Inferior parietal cortex (tissue), 1 donor: ENCODE results near the gene CYP26C1.

Experiments
- DNase-seq: peaks from one replicate; pipeline ENCODE4 v3.0.0-alpha.2; 2016; ENCODE audit errors: extremely low spot score

Gene CYP26C1

DNA sequence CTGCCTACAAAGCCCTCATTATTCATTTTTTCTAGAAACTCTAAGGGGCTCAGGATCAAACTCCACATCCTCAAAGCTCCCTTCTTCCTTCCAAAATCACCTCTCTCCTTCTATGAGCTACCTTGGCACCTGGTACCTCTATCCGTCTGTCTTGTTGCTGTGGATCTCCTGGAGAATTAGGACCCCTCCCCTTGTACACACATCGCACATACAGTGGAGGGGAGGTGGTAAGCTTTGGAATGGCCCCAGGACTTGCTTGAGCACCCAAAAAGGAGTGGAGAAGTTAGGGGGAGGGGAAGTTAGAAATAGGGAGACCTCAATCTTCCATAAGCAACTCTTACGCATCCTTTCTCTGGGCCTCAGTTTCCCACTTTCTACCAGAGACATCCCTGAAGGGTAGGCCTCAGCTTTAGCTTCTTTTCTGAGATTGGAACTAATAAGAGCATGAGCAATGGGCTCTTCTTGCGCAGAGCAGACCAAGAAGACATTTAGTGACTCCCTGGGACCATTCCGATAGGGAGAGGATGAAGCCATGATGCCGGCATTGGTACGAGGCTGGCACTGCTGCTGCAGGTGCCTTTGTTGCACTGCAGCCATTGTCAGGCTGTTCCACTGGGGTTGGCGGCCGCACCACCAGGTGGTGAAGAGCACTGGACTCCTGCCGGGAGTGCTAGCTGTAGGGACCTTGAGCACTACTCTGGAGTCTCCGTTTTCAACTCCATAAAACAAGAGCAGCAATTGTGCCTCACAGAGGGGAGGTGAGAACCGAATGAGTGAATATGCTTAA, 4.5 kb downstream of the CYP26C1 start:
- no peak for DNase-seq

DNA sequence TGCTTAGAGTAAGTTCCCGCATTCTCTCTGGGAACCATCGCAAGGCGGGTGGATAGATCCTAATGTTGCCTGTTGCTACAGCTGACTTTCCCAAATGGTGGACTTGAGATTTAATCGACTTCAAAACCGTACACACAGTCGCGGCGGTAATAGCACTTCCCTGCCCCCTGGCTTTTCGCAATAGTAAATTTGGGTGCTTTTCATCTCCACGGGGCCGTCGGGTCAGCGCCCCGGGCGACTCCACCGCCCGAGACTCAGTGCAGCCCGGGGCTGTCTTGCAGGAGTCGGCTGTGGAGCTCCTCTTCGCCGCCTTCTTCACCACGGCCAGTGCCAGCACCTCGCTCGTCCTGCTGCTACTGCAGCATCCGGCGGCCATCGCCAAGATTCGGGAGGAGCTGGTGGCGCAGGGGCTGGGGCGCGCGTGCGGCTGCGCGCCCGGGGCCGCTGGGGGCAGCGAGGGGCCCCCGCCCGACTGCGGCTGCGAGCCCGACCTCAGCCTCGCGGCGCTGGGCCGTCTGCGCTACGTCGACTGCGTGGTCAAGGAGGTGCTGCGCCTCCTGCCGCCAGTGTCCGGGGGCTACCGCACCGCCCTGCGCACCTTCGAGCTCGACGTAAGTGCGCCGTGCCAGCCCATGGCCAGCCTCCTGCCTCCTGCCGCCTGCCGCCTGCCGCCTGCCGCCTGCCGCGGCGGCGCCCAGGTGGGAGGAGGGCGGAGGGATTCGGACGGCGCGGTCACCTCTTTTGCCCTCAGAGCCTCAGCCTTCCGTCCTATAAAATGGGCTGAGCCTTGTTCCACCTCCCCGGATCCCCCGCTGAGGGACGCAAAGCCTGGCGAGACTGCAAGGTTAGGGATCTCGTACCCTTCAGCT, 5.3 kb downstream of the CYP26C1 start:
- no peak for DNase-seq

DNA sequence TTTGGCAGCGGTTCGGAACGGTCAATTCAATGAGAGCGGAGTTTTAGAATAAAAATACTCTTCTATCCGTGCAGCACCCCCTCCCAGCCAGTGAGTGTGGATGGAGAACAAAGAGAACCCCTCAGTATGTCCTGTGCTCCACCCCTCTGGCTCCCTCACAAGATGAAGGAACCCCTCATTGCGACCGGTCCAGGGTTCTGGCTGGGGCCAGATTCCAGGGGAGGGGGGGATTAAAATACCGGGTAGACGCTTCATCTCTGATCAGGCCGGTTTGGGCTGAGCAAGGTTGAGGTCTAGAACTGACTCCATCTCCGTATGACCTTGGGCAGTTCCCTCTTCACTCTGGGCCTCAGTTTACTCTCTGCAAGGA, 5.9 kb downstream of the CYP26C1 start:
- no peak for DNase-seq

DNA sequence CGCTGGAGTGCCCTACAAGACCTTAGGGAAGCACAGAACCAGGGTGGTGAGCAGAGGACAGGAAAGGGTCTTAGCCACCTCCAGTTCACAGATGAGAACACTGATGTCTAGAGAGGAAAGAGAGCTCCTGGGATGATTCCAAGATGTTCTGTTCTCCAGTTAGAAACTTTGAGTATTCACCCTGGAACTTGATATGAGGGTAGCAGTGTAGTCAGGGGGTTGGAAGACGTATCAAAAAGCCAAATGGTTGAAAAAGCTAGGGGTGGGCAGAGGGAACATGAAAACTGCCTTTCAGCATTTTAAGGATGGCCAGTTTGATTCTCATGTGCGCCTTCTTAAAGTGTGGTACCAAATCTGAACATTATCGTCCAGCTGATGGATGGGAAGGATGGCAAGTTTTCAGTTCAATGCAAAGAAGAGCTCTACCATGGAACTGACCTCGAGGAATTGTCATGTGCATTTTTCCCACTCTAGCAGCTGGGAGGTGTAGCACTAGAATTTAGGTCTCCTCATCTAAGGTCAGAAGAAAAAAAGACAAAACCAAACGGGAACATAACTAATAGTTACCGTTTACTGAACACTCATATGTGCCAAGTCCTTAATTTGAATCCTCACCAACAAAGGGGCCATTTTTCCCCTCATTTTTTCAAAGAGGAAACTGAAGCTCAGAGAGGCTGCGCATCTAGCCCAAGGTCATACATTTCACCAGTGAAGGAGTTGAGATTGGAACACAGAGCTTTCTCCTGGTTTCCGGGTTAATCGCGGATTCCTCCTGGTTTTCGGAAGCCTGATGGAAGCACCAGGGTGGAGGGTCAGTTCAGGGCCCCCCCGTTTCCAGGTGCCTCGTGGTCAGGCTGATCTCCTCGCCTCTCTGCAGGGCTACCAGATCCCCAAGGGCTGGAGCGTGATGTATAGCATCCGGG, 7.1 kb downstream of the CYP26C1 start:
- no peak for DNase-seq

- no peak for DNase-seq
Measured at GRCh38 chr10:93068411-93069244, 8.0 kb downstream of the CYP26C1 start.

- no peak for DNase-seq
Measured at GRCh38 chr10:93069245-93069561, 8.6 kb downstream of the CYP26C1 start.

DNA sequence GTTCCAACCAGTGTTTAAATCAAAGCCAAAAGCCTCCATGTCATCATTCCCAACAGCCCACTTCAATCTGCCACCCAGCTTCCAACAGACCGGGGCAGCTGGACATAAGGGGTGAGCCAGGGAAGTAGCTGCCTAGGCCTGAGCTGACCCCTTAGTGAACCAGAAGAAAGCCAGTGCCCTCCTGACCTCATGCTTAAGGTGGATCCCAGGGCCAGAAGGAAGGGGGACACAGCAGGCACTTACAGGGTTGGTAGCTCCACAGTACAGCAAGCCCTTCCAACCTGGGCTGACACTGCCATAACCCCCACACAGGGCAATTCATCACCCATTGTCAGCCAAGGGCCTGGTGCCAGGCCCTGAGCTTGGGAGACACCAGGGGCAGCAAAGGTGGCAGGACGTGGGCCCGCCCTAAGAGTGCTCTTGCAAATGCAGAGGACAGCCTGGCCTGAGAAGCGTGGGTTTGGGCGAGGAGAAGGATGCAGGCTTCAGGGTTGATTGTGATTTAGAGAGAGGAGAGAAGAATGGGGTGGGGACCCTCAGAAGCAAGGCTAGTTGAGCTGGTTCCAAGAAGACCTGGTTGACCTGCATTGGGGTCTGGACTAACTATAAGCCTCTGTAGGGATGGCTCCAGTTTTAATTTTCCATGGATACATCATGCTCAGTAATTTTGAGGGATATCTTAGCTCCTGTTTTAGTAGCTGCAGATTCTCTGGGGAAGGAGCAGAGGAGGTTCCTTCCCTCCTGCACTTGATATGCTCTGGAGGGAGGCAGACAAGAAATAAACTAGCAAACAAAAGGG, 10.0 kb downstream of the CYP26C1 start:
- DNase-seq = no peak

GRCh38 chr10:93071177-93071472, 10.5 kb downstream of the CYP26C1 start:
- no peak for DNase-seq

- no peak for DNase-seq
Measured at GRCh38 chr10:93071674-93072224, 11.2 kb downstream of the CYP26C1 start.

DNA sequence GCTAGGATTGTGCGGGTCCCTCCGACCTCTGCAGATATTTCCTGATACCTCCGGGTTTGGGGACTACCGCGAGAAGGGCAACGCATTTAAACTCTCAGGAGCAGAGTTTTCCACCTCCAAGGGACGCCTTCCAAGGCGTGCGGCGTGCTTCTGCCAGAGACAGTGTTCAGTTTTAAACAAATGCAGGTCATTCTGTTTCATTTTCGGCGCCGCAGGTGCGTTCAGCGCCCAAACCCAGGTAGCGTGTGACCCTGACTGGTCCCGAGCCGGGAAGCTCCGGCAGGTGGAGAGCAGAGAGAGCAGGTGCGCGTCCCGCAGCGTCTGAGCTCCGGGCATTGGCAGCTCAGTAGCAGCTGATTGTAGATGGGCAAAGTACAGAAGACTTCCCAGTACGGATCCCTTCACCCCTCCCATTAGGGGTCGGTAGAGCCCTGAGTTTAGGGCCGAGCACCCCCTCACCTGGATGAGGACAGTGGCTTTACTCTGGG, 11.7 kb downstream of the CYP26C1 start:
- no peak for DNase-seq

DNA sequence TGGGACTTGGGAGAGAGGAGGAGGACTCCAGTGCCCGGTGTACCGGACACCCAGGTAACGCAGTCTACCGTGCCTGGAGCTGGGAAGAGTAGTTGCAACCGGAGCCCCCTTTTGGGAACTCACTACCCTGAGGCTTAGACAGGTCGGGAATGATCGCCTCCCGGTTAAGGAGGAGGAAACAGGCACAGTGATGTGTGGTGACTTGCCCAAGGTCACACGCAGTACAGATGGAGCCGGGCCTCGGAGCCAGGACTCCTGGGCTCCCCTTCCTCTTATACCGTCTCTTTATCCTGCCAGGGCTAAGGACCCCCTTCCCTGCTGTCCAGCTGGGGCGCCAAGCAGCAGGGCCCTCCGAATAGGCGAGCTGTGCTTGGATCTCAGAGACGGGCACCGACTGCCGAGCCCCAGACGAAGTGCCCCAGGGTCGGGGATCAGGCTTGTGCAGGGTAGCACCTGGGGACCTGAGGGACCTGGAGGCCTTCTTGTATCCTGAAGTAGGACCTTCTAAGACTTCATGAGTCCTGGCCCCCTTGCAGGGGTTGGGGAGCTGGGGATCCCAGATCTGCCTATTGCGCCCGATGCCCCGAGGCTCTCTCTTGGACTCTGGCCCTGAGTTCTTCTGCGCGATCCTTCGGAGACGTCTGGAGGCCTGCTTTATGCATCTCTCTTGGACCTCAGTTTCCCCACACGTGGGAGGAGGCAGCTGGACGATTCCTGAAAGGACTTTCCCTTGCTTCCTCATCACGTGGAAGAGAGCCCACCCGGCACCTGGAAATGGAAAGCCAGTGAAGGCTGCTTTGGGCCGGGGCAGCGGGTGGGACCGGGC, 12.3 kb downstream of the CYP26C1 start:
- no peak for DNase-seq

DNA sequence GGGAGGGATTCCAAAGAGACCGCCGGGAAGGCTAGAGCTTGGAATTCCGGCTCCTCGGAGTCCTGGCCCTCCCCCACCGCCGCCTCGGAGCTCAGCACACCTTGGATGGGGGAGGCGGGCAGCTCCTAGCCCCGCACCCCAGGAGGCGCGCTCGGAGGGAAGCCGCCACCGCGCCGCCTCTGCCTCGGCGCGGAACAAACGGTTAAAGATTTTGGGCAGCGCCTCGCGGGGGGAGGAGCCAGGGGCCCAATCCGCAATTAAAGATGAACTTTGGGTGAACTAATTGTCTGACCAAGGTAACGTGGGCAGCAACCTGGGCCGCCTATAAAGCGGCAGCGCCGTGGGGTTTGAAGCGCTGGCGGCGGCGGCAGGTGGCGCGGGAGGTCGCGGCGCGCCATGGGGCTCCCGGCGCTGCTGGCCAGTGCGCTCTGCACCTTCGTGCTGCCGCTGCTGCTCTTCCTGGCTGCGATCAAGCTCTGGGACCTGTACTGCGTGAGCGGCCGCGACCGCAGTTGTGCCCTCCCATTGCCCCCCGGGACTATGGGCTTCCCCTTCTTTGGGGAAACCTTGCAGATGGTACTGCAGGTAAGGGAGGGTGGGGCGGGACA, 13.0 kb downstream of the CYP26C1 start, which contains the start of gene CYP26A1:
TSS of gene CYP26A1 (plus strand) at position 355 of the 608 bp plus-strand sequence. CDS start at position 397, 42 bp downstream.
- DNase-seq = no peak

DNA sequence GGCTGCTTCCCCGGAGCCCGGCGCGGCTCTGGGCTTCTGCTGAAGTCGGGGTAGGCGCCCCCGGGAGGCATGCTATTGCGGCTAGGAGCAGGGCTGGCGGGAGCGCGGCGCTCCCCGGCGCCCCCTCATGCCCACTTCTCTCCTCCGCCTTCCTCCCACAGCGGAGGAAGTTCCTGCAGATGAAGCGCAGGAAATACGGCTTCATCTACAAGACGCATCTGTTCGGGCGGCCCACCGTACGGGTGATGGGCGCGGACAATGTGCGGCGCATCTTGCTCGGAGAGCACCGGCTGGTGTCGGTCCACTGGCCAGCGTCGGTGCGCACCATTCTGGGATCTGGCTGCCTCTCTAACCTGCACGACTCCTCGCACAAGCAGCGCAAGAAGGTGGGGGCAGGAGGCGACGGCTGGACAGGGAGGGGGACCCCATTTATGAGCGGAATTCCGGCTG, 13.6 kb downstream of the CYP26C1 start:
- DNase-seq = no peak

DNA sequence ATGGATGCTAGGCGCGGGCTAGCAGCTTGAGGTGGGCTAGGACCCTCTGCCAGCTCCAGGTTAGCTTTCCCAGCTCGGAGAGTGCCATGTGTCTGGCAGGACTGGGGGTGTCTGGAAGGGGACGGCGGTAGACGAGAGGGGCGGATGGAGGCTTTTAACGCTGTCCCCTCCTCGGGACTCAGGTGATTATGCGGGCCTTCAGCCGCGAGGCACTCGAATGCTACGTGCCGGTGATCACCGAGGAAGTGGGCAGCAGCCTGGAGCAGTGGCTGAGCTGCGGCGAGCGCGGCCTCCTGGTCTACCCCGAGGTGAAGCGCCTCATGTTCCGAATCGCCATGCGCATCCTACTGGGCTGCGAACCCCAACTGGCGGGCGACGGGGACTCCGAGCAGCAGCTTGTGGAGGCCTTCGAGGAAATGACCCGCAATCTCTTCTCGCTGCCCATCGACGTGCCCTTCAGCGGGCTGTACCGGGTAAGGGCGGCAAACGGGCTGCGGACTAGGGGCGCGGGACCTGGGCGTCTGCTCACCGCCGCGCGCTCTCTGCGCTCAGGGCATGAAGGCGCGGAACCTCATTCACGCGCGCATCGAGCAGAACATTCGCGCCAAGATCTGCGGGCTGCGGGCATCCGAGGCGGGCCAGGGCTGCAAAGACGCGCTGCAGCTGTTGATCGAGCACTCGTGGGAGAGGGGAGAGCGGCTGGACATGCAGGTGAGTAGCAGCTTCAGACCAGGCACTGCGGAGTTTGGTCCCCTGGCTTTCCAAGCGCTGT, 14.2 kb downstream of the CYP26C1 start:
- no peak for DNase-seq

DNA sequence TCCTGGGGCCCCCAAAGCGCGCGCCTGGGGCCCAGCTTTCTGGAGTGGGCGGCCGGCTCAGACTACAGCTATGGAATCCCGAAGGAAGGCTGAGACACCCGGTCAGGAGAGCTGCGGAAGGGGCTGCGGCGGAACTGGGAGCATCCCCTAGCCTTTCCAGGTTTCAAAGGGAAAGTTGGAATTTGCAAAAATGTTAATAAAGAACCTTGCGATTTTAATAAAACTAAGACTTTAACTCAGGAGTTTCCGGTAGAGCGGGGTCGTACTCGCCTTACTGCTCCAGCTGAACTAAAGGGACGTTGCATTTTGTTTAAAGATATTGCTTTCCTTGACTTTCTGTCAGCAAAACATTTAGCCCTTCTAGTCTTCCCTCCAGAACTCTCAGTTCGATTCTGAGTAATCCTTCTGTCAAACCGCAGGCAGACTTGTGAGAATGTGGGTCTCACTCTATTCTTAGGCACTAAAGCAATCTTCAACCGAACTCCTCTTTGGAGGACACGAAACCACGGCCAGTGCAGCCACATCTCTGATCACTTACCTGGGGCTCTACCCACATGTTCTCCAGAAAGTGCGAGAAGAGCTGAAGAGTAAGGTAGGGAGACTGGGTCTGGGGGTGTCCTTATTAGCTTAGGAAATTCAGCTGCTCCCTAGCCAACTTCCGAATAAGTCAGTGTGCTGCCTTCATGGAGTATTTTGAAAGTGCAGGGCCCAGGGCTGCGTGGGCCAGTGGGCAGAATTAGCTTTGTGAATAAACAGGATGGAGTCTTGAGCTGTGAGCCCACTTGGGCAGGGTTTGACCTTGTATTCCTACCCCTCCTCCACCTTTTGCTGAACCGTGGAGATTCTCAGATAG, 15.0 kb downstream of the CYP26C1 start:
- DNase-seq = no peak

GRCh38 chr10:93076871-93077270, 16.3 kb downstream of the CYP26C1 start:
- no peak for DNase-seq

GRCh38 chr10:93077860-93078337, 17.3 kb downstream of the CYP26C1 start:
- DNase-seq = no peak
